CD4-positive, alpha-beta T cell treated with Interleukin-12 subunit alpha and Interleukin-12 subunit beta, for 1 hour (primary cell): ENCODE data around the gene ZG16.
A peak's percentile ranks its signal among the peaks of the same experiment; 100 is the strongest.
"Not testable (repeated sequence)": the region's sequence is repeated elsewhere in the genome, so short reads cannot be mapped to it uniquely, and the experiment has no call there.

Source experiments
- DNase-seq: peaks from one replicate; pipeline ENCODE4 v3.0.0-alpha.2; 2020

Gene ZG16, protein sequence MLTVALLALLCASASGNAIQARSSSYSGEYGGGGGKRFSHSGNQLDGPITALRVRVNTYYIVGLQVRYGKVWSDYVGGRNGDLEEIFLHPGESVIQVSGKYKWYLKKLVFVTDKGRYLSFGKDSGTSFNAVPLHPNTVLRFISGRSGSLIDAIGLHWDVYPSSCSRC

DNA sequence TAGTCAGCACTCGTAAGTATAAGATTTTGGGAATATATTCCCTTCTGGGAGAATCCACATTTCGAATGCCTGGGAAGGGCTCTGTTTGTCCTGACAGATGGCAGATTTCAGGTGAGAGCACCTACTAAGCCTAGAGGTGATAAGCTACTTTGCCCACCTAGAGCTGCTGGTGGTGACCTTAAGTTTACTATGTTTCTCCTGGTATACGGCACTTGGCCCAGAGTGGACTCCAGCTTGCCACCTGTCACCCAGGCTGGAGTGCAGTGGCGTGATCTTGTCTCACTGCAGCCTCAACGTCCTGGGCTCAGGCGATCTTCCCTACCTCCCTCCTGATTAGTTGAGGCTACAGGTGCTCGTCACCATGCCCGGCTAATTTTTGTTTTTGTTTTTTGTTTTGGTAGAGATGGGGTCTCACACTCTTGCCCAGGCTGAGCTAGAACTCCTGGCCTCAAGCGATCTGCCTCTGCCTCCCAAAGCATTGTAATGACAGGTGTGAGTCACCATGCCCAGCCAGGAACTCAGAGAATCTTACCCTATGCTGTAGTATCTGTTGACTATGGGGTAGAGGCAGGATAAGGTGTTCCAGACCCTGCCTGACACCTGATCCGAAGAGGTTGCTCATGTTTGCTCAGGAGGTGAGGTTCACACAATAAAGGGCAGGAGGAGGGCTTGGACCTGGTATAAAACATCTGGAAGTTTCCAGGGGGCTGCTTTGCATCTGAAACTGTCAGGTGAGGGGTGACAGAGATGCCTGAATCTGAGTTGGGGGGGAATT lies at the start of gene ZG16:
TSS of gene ZG16 (plus strand) at position 681 of the 775 bp plus-strand sequence. CDS start 1,011 bp downstream, outside the sequence.
- DNase-seq, result no peak

DNA sequence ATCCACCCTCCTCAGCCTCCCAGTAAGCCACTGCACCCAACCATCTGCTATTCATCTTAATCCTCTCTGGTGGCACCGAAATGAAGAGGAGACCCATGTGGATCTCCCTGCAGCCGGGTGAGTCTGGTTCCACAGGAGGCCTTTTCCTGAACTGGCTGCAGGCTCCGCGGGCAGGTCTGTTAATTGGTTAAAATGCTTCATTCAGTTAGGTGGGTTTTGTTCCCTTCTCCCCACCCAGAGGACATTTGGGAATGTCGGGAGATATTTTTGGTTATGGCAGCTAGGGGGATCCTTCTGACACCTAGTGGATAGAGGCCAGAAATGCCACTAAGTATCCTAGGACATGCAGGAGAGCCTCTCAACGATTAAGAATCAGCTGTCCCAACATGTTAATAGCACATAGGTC lies 48.9 kb upstream of the ZG16 start:
- DNase-seq, result no peak

DNA sequence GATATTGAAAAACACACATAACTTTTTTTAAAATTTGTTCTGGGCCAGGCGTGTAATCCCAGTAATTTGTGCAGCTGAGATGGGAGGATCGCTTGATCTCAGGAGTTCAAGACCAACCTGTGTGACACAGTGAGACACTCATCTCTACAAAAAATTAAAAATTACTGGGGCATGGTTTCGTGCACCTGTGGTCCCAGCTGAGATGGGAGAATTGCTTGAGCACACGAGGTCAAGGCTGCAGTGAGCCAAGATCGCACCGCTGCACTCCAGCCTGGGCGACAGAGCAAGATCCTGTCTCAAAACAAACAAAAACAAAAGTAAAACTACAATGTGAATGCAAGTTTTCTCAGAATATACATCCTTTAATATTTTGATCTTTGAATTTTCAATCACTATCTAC lies 47.4 kb upstream of the ZG16 start:
- no peak for DNase-seq

DNA sequence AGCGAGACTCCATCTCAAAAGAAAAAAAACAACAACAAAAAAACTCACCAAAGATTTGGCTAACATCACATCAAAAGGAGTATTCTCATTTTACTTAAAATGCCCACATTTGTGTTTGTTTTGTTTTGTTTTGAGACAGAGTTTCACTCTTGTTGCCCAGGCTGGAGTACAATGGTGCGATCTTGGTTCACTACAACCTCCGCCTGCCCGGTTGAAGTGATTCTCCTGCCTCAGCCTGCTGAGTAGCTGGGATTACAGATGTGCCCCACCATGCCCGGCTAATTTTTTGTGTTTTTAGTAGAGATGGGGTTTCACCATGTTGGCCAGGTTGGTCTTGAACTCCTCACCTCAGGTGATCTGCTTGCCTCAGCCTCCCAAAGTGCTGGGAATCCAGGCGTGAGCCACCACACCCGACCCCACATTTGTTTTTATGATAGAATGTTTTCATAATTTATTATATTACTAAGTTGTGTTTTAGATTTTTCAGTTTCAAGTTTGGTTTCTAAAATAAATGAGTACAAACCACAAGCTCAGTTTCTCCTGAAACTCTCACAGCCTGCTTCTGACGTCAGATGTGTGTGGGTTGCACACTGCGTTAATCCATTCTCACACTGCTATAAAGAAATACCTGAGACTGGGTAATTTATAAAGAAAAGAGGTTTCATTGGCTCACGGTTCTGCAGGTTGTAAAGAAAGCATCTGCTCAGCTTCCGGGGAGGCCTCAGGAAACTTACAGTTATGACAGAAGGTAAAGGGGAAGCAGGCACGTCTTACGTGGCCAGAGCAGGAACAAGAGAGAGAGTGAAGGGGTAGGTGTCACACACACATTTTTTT lies 46.1 kb upstream of the ZG16 start:
- peak; percentile 43 for DNase-seq

DNA sequence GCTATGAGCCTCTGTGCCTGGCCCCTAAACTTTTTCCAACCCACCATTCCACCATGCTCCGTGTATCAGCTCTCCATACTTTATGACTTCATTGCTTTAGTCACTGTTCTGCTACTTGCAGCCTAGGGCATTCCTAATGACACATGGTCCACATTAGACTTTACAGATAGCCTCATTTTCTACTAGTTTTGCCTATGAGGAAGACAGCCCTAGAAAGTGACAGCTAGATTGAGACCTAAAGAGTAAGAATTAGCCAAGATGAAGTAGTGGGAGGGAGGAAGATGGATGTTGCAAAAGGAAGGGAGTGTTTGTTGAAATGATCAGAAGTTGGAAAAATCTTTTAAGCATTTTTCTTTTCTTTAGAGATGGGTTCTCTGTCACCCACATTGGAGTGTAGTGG lies 43.3 kb upstream of the ZG16 start:
- no peak for DNase-seq

DNA sequence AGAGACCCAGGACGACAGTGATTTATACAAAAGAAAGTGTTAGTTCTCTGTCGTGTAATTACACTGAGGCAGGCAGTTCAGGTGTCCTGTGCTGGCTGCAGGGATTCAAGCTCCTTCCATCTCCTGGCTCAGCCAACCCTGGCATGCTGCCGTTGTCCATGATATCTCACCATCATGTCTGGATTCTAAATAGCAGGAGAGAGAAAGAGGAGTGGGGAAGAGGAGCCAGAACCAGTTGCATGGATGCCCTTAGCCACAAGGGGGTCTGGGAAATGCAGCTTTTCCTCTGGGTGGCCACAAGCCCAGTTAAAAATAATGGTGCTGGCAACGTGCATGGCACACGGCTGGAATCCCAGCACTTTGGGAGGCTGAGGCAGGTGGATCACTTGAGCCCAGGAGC lies 41.9 kb upstream of the ZG16 start:
- DNase-seq, result no peak

DNA sequence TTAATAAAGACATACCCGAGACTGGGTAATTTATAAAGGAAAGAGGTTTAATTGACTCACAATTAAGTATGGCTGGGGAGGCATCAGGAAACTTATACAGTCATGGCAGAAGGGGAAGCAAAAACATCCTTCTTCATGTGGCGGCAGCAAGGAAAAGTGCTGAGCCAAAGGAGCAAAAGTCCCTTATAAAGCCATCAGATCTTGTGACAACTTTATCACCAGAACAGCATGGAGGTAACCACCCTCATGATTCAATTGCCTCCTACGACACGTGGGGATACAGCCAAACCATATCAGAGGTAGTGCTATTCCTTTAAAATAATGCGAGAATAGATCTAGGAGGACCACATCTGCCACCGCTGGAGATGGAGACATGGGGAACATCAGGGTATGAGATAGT lies 41.3 kb upstream of the ZG16 start:
- DNase-seq, result no peak

DNA sequence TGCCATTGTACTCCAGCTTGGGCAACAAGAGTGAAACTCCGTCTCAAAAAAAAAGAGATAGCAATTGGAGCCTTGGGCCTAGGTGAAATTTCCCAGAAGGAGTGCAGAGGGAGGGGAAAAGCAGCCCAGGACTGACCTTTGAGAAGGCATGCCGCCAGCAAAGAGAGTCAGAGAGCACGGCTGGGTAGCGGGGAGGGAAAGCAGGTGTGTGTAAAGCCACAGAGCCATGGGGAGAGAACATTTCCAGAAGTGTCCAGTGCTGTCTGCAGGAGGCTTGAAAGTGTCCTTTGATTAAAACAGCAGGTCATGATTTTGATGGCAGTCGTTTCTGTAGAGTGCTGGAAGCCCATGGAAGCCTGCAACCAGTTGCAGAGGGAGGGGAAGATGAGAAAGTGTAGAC lies 40.3 kb upstream of the ZG16 start:
- no peak for DNase-seq

DNA sequence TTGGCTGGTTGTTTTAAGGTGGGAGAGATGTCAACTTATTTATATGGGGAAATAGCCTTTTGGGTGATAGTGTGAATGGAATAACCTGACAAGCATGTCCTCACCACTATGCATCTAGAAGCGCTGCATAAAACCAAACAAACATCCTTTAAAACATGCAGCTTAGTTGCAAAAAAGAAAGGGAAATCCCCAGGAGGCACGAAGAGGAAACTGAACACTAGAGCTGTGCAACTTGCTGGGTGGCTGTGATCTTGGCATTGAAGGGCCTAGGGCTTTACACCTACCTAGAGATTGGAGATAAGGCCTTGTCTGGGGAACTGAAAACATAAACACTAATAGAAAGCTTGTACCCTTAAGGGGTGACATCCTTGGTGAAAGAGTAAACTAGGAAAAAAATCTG lies 39.5 kb upstream of the ZG16 start:
- peak; percentile 86 for DNase-seq

DNA sequence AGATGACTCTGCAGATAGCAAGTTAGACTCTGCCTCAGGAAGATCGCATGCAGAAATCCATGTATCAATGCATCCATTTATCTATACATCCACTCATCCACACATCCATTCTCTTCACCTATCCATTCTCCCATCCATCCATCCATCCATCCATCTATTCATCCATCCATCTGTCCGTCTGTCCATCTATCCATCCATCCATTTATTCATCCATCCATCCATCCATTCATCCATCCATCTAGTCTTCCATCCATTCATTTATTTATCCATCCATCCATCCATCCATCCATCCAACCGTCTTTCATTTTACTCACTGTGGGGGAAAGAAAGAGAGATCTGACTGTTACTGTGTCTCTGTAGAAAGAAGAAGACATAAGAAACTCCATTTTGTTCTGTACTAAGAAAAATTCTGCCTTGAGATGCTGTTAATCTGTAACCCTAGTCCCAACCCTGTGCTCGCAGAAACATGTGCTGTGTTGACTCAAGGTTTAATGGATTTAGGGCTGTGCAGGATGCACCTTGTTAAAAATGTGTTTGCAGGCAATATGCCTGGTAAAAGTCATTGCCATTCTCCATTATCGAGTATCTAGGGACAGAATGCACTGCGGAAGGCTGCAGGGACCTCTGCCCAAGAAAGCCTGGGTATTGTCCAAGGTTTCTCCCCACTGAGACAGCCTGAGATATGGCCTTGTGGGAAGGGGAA lies 38.0 kb upstream of the ZG16 start:
- not testable (repeated sequence) for DNase-seq

DNA sequence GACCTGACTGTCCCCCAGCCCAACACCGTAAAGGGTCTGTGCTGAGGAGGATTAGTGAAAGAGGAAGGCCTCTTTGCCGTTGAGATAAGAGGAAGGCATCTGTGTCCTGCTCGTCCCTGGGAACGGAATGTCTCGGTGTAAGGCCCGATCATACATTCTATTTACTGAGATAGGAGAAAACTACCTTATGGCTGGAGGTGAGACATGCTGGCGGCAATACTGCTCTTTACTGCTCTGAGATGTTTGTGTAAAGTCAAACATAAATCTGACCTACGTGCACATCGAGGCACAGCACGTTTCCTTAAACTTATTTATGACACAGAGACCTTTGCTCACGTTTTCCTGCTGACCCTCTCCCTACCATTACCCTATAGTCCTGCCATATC lies 37.4 kb upstream of the ZG16 start:
- not testable (repeated sequence) for DNase-seq

DNA sequence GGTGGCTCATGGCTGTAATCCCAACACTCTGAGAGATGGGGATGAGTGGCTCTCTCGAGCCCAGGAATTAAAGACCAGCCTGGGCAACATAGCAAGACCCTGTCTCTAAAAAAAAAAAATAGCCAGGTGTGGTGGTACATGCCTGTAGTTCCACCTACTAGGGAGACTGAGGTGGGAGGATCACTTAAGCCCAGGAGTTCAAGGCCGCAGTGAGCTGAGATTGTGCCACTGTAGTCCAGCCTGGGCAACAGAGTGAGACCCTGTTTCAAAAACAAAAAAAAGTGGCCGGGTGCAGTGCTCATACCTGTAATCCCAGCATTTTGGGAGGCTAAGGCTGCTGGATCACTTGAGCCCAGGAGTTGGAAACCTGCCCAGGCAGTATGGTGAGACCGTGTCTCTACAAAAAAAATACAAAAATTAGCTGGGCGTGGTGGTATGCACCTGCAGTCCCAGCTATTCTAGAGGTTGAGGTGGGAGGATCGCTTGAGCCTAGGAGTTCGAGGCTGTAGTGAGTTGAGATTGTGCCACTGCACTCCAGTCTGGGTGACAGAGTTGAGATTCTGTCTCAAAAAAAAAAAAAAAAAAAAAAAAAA lies 35.3 kb upstream of the ZG16 start:
- DNase-seq, result no peak

DNA sequence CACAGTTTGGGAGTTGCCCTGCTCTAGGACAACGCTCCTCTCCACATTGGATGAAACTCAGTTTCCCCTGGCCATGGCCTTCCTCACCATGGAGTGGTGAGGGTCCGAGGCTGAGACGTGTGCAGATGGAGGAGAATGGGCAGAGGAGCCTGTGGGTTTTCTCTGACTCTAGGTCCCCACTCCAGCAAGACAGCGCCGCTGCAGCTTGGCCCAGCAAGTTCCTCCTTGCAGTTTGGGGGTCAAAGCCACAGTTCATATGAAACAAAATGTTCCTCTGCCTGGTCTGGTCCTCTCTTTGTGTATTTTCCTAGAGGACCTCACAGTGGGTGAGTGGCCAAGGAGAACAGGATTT lies 34.6 kb upstream of the ZG16 start:
- DNase-seq, result peak; percentile 26

DNA sequence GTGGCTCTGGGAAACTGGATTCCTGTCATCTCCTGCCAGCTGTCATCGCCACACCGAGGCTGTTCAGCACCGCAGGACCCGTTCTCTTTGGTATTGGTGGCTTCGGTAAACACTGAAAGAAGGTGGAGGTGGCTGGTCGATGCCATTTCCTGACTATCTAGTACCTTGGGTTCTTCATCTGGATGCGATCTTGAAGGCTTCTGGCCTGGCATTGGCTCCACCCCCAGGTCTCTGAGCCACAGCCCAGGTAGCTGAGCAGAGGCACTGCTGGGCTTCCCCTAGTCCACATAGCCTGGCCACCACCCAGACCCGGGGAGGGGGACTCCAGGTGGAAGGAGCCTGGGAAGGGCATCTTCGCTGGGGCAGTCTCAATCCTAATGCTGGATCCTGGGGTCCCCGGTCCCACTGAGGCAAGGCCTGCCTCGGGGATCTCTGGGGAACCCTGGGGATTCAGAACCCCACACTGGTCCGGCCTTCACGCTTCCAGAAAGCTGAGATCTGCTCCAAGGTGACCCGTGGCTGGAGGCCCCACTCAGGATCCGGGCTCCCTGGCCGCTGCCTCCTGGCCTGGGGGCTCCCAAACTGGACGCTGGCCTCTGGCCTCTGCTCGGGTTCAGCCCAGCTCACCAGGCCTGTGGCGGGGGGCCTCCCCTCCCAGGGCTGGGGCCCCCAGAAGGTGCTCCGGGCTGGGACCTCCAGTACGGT lies 34.1 kb upstream of the ZG16 start:
- DNase-seq, result peak; percentile 79

DNA sequence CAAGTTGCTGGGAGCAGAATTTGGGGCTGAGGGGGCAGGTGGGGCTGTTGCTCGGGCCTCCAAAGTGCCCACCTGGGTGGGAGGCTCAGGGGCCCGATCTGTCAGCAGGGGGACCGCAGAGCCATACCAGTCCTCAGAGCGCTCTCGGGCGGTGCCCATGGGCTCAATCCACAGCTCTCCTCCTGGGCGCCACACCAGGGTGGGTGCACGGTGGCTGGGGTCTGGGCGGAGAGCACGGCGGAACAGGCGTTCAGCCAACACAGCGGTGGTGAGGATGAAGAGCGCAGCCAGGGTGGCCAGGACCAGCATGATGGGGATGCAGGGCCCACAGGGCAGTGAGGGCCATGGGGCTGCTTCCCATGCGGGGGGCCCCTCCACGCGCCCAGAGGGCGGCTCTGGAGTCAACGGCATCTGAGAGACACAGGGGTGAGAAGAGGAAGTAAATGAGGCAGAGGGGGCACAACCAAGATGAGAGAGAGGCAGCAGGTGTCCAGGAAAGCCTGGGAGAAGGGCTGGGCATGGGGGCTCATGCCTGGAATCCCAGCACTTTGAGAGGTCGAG lies 33.4 kb upstream of the ZG16 start:
- peak; percentile 43 for DNase-seq

DNA sequence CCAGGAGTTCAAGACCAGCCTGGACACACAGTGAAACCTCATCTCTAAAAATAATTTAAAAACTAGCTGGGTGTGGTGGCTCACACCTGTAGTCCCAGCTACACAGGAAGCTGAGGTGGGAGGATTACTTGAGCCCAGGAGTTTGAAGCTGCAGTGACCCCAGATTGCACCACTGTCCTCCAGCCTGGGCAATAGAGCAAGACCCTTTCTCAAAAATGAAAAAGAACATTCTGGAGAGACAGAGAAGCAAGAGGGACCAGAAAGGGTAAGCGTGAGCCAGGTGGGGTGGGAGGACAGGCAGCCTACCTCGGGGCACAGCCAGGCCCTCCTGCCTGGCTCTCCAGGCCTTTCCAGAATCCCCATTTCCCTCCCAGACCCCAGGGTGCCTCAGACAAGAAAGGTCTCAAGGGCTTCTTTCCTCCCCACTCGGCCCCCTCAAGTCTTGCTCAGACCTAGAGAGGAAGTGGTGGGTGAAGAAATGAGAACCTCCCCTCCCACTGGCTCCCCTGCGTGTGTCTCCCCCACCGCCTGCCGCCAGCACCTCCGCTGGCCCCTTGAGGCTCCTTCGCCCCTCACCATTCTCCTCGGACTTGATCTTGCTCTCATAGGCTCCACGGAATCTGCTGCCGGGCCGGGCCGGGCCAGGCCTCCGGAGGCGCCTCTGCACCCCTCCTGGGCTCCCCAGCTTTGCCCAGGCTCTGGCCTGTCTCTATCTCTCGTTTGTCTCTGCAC lies 32.8 kb upstream of the ZG16 start:
- peak; percentile 72 for DNase-seq

DNA sequence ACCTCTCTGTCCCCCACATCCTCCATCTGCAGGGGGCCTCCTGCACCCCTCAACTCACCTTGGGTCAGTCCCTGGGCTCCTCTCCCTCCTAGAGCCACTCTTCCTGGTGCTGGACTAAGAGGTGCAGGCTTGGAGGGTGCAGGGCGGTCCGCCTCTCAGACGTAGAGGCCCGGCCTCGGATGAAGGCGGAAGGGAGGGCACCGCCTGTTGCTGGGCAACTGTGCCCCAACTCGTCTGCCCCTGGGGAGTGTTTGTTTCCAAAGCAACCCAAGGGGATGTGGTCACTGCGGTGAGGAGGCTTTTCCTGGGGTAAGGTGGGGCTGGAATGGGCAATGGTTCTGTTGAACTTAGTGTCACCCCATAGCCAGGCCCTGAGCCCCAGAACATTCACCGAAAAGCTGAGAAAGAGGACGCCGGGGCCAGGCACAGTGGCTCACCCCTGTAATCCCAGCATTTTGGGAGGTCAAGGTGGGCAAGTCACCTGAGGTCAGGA lies 32.2 kb upstream of the ZG16 start, which contains the start of gene C16orf54:
TSS of gene C16orf54 (minus strand) at position 138 of the 493 bp plus-strand sequence. CDS start 1,039 bp downstream, outside the sequence.
- DNase-seq, result peak; percentile 97

DNA sequence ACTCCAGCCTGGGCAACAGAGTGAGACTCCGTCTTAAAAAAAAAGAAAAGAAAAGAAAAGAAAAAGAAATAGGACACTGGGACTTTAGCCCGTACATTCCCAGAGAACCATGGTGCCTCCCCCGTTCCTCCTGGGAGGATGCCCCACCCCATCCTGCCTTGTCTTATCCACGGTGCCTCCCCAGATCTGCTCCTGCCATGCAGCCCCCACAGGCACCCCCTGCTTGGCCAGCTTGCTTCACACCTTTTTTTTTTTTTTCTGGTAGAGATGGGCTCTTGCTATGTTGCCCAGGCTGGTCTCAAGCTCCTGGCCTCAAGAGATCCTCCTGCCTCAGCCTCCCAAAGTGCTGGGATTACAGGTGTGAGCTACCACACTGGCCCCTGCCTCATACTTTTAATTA lies 31.5 kb upstream of the ZG16 start:
- peak; percentile 46 for DNase-seq

DNA sequence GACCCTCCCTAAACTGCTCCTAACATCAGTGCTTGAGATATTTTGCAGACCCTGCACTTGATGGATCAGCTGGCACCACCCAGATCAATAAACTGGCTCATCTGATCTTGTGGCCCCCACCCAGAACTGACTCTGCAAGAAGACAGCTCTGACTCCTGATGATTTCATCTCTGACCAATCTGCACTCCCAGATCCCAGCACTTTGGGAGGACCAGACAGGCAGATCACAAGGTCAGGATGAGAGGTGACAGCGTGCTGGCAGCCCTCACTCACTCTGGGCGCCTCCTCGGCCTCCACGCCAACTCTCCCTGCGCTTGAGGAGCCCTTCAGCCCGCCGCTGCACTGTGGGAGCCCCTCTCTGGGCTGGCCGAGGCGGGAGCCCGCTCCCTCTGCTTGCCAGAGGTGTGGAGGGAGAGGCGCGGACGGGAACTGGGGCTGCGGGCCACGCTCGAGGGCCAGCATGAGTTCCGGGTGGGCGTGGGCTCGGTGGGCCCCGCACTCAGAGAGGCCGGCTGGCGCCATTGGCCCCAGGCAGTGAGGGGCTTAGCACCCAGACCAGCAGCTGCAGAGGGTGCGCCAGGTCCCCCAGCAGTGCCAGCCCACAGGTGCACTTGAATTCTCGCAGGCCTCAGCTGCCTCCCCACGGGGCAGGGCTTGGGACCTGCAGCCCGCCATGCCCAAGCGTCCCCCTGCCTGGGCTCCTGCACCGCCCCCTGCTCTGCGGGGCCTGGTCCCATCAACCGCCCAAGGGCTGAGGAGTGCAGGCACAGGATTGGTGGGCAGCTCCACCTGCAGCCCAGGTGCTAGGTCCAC lies 29.9 kb upstream of the ZG16 start:
- no peak for DNase-seq

DNA sequence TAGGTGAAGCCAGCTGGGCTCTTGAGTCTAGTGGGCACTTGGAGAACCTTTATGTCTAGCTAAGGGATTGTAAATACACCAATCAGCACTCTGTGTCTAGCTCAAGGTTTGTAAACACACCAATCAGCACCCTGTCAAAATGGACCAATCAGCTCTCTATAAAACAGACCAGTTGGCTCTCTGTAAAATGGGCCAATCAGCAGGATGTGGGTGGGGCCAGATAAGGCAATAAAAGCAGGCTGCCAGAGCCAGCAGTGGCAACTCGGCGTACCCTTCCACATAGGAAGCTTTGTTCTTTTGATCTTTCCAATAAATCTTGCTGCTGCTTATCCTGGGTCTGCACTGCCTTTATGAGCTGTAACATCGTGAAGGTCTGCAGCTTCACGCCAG lies 29.3 kb upstream of the ZG16 start:
- not testable (repeated sequence) for DNase-seq
